Fibroblast of the aortic adventitia (primary cell): ENCODE data around the gene ELAVL2. TPM values are rescaled to one million over a fixed set of nuclear protein-coding genes. Genes with fewer than 3 reads are reported as not detected.

Experiments
- DNase-seq: peaks from one replicate; pipeline ENCODE4 v3.0.0-alpha.2; 2010; ENCODE audit warnings: low read depth
- H3K4me3 ChIP-seq: 2 replicates; pipeline ENCODE4 v1.5.1; 2011; ENCODE audit warnings: low read depth, mild to moderate bottlenecking, control low read depth, low read length, moderate library complexity
- total RNA-seq: library from RNA; depleted of rRNA; stranded (reverse); fragments of >200 nt; gene quantifications from 2 replicates; pipeline ENCODE4 v1.2.3, GENCODE V29; 2012; ENCODE audit warnings: low replicate concordance
- TF ChIP-seq, protein P1 (sequence below): IDR thresholded peaks from 2 replicates; pipeline ENCODE4 v1.5.1; 2011; ENCODE audit warnings: mild to moderate bottlenecking, low read length, control low read depth, inconsistent platforms; ENCODE audit not compliant: insufficient read depth

Gene ELAVL2
- total RNA-seq, 1 donor = 0.81 TPM

DNA sequence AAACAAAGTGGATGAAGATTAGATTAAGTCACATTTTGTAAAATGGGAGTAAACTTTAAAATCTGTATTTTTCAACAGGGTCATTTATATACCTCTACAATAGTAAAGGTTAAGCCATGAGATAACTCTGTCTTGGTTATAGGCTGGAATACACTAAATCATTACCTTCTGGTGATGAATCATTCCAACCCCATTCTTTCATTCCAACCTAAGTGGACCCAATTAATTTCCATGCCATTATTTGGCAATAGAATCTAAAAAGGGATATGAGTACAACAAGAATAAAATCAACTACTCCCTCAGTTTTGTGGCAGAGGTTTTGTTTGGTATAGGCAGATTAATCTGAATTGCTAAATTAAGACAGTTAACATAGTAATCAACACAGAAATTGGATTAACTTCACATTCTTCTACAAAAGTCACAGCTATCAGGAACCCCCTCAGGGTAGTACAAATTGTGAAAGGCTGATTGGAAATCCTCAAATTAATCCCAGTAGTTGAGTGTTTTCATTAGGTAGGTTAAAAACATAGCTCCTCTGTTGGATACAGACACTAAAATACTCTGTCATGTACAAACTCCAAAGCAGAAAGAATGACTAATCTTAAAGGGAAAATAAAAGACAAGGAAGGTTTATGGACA is 54.2 kb downstream of the ELAVL2 start:
- no peak for DNase-seq
- TF ChIP-seq, protein P1, sequence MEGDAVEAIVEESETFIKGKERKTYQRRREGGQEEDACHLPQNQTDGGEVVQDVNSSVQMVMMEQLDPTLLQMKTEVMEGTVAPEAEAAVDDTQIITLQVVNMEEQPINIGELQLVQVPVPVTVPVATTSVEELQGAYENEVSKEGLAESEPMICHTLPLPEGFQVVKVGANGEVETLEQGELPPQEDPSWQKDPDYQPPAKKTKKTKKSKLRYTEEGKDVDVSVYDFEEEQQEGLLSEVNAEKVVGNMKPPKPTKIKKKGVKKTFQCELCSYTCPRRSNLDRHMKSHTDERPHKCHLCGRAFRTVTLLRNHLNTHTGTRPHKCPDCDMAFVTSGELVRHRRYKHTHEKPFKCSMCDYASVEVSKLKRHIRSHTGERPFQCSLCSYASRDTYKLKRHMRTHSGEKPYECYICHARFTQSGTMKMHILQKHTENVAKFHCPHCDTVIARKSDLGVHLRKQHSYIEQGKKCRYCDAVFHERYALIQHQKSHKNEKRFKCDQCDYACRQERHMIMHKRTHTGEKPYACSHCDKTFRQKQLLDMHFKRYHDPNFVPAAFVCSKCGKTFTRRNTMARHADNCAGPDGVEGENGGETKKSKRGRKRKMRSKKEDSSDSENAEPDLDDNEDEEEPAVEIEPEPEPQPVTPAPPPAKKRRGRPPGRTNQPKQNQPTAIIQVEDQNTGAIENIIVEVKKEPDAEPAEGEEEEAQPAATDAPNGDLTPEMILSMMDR = no peak

DNA sequence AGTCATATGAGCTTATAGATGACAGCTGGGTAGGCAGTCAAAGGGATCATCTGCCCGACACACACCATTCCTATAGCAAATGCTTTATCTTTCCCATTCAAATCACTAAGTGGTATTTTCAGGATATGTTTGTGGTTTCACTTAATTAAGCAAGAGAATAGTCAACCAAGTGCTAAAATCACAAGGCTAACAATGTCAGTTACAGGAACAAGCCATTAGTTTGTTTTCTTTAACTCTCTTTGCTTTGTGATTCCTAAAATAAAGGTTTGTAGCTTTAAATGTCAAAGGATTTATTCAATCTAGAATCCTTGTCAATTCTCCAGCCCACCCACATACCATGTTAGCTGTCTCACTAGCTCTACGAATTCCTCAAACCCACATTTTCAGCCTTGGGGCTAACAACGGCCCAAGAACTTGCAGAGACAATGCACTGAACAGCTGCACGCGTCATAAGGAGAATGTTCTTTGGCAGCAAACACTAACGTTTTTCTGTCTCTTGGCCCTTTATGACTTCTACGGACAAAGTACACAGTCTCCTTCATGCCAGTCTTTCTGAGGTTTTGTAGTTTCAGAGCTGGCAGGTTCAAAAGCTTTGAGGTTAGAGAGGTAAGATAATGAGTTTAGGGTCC is 56.6 kb downstream of the ELAVL2 start:
- no peak overlapping the region for H3K4me3 ChIP-seq
- TF ChIP-seq, protein P1 = no peak
- no peak for DNase-seq

More for the DNA sequence above, 54.2 kb downstream of the ELAVL2 start:
- no peak overlapping the region for H3K4me3 ChIP-seq

DNA sequence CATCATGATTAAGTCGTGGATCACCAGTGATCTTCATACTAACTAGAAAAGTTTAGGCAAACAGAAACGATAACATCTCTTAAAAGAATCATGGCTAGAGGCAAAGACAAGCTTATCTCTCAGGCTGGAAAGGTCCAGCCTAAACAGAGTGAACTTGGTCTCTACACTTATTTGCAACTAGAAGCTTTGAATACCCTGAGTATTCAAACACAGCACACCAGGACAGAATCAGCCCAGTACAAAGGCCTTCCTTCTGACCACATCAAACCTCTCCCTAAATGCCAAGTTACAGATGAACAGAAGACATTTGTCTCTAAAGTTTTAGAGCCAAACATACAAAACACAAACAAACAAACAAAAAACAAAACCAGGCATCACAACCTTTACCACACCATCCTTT is 57.2 kb downstream of the ELAVL2 start:
- H3K4me3 ChIP-seq = no peak overlapping the region
- TF ChIP-seq, protein P1 = no peak
- no peak for DNase-seq

DNA sequence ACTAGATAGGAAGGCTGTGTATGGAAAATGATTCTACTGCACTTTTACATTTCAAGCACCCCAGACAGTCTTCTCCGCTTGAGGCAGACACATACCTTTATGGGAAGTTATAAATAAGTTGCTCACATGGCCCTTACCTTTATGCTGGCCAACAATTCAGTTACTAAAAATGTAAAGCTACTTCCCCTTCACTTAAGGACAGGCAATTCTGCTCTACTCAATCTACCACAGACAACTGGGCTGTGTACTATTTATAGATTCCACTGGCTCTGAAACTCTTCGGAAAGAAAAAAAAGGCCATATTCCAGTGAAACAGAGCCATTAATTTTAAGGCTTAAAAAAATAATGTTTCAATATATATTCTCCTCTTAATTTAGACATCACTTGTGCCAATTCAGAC is 59.4 kb downstream of the ELAVL2 start:
- no peak overlapping the region for H3K4me3 ChIP-seq
- TF ChIP-seq, protein P1 = no peak
- no peak for DNase-seq

DNA sequence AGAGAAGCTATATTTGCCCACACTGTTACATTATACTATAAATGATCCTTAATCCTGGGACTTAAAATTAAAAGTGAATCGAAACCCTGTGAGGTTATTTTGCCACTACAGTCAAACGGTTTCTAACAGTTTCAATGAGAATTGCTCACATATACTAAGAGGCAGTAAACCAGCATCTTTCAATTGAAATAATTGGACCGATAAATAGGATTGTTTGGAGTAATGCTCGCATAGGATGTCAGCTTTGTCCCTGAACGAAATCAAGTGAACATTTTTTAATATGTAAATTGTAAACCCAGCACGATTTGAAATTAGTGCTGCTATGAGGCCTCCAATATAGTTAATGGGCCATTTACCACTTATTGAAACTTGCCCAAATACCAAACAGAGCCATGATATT is 60.5 kb downstream of the ELAVL2 start:
- no peak for DNase-seq
- TF ChIP-seq, protein P1 = no peak
- no peak overlapping the region for H3K4me3 ChIP-seq

DNA sequence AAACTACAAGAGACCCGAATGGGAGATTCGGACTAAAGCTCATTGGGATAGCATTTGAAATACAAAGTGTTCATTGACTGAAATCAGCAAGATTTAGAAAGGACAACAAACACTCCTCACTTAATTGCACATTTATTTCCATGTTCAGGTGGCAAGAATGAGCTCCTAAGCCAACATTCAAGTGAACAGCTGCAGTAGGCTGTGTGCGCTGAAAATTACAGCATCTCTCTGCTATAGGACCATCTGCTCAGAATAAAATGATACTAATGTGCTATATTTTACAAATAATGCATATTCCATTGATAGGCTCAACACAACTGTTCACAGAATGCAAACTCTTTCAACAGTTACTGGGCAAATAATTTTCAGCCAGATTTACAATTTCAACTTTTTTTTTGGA is 61.8 kb downstream of the ELAVL2 start:
- no peak for DNase-seq
- no peak overlapping the region for H3K4me3 ChIP-seq
- TF ChIP-seq, protein P1 = no peak
